Stomach smooth muscle (tissue), 2 donors: ENCODE data around the gene LYPD4.

Experiments
- H3K27ac ChIP-seq: one replicate; pipeline ENCODE4 v1.7.0; 2013; ENCODE audit warnings: mild to moderate bottlenecking, low read length, inconsistent platforms
- H3K27me3 ChIP-seq, 2 donors: one replicate each; pipeline ENCODE4 v1.7.0; 2013; ENCODE audit warnings: low read length in 2 of 2; ENCODE audit not compliant: insufficient read depth in 2 of 2, control insufficient read depth in 1 of 2
- H3K36me3 ChIP-seq, 2 donors: one replicate each; pipeline ENCODE4 v1.7.0; 2013; ENCODE audit warnings: low read length in 2 of 2; ENCODE audit not compliant: control insufficient read depth in 2 of 2, insufficient read depth in 2 of 2
- H3K4me1 ChIP-seq: one replicate; pipeline ENCODE4 v1.7.0; 2013; ENCODE audit warnings: low read length; ENCODE audit not compliant: control insufficient read depth, insufficient read depth
- H3K4me3 ChIP-seq, 2 donors: one replicate each; pipeline ENCODE4 v1.7.0; 2013; ENCODE audit warnings: low read length in 2 of 2
- H3K9ac ChIP-seq, 2 donors: one replicate each; pipeline ENCODE4 v1.7.0; 2013; ENCODE audit warnings: low read length in 2 of 2, mild to moderate bottlenecking in 1 of 2
- H3K9me3 ChIP-seq, 2 donors: one replicate each; pipeline ENCODE4 v1.7.0; 2013; ENCODE audit warnings: low read length in 2 of 2; ENCODE audit not compliant: control insufficient read depth in 2 of 2
- donor health status: healthy.
- donor health status: Pancreatic carcinoma.

Gene LYPD4

DNA sequence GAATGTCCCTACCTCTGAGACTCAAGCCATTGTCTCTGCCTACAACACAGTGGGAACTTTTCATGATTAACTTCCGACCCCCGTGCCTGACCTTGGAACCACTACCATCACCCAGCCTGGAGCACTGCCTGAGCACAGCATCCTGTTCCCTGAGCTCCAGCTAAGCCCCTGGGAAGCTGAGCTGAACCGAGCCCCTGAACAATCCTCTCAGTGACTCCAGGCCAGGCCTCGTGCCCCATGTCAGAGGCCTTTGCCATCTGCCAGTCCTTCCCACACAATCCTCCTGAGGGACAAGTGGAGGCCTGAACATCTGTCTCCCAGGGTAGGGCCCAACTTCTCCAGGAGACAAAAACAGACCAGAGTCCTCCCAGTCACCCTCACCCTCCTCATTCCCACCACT lies 30.6 kb downstream of the LYPD4 start:
- H3K36me3 ChIP-seq = no peaks in the 10 kb centered on the region
- H3K9me3 ChIP-seq = no peaks in the 10 kb centered on the region
- no peak overlapping the region for H3K27ac ChIP-seq
- no peak overlapping the region for H3K9ac ChIP-seq
- peaks cover 0 to 8% of the 10 kb centered on the region in 2 donors for H3K27me3 ChIP-seq
- H3K4me3 ChIP-seq = no peak overlapping the region
- no peaks in the 10 kb centered on the region for H3K4me1 ChIP-seq

DNA sequence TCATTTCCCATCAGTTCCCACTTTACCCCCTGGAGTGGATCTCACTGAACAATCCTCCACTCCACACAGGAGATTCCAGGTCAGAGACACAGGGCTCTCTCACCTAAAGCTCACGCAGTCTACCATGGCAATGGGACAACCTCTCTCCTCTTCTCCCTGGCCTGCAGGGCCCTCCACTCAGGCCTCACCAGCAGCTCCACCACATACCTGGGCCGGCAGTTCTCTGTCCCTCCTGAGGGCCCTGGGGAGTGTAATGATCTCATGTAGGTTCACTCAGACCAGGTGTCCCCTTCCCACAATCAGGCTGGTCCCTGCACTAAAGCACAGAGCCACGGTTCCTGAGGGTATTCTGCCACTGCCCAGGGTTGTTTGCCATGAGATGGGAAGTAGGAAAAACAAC lies 32.5 kb downstream of the LYPD4 start:
- Histone ChIP-seq H3K9ac (no peak overlapping the region), H3K9me3 (no peaks in the 10 kb centered on the region), H3K4me1 (no peaks in the 10 kb centered on the region), H3K27ac (no peak overlapping the region), H3K4me3 (no peak overlapping the region), H3K36me3 (no peaks in the 10 kb centered on the region), H3K27me3 (peaks cover 0 to 8% of the 10 kb centered on the region in 2 donors)

DNA sequence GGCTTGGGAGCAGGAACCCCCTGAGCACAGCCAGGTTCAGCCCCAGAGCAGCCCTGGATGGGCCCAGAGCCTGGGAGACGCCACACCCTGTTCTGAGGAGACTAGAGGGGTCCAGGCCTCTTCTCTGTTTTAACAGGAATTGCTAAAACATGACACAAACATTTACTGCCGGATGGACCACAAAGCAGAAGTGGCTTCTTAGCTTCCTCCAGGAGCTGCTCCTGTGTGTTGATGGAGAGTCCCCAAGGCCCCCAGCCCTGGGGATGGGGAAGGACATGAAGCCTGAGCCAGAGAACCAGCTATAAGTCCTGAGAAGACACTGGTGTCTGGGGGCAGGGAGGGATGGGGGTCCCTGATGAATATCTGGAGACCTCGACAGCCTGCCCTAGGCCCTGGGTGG lies 33.4 kb downstream of the LYPD4 start:
- Histone ChIP-seq H3K27ac (no peak overlapping the region), H3K4me1 (no peaks in the 10 kb centered on the region), H3K4me3 (no peak overlapping the region), H3K27me3 (peaks cover 0 to 8% of the 10 kb centered on the region in 2 donors), H3K9me3 (no peaks in the 10 kb centered on the region), H3K36me3 (no peaks in the 10 kb centered on the region), H3K9ac (no peak overlapping the region)

DNA sequence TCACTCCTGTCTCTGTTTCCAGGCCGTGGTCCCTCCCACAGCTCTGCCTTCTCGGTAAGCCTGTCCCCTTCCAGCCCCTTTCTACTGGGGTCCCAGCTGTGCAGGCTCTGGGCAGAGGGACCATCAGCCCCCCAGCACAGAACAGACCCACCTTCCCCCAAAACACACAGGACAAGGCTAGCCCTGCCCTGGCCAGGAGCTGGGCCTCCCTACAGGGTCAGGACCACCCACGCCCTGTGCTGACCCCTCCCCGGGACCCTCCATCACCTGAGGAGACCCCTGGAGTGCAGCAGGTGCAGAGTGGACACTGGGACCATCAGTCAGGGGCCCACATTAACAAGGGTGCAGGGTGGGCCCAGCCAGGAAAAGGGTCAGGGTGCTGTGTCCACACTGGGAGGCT lies 34.2 kb downstream of the LYPD4 start:
- Histone ChIP-seq H3K27me3 (peaks cover 0 to 10% of the 10 kb centered on the region in 2 donors), H3K27ac (no peak overlapping the region), H3K9ac (no peak overlapping the region), H3K9me3 (no peaks in the 10 kb centered on the region), H3K4me1 (no peaks in the 10 kb centered on the region), H3K4me3 (no peak overlapping the region), H3K36me3 (no peaks in the 10 kb centered on the region)

DNA sequence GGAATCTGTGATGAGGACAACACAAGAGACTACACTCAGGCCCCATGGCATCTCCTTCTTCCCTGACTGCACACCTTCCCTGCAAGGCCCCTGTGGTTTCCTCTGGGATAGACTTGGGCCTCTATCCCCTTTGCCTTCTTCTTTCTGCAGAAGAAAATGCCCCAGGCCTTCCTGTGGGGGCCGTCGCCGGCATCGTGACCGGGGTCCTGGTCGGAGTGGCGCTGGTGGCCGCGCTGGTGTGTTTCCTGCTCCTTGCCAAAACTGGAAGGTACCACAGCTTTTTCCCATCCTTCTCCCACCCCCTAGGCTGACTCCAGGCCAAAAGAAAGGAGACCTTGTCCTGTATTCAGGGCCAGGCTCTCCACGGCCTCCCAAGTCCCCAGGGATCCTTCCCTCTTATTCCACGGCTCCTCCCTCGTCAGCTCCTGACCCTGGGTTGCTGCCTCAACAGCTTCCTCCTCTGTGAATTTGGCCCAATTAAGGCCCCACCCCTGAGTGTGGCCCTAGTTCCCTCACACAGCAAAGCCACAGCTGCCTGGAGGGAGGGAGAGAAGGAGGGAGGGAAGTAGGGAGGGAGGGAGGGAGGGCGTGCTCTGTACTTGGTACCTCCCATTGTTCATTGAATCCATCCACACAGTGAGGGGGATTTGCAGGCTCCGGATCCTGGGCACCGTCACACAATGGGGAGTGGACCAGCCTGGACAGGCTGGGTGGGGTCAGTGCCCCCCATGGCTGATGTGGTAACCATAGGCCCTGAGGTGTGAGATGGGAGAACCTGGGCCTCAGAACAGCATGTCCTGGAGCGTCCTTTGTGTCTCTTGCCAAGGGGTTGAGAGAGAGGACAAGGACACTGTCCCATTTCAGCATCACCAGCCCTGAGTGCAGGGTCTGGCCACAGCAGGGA lies 35.6 kb downstream of the LYPD4 start:
- Histone ChIP-seq H3K9ac (no peak overlapping the region), H3K4me3 (no peak overlapping the region), H3K4me1 (no peaks in the 10 kb centered on the region), H3K27ac (no peak overlapping the region), H3K9me3 (no peaks in the 10 kb centered on the region), H3K36me3 (no peaks in the 10 kb centered on the region), H3K27me3 (peaks cover 0 to 10% of the 10 kb centered on the region in 2 donors)

DNA sequence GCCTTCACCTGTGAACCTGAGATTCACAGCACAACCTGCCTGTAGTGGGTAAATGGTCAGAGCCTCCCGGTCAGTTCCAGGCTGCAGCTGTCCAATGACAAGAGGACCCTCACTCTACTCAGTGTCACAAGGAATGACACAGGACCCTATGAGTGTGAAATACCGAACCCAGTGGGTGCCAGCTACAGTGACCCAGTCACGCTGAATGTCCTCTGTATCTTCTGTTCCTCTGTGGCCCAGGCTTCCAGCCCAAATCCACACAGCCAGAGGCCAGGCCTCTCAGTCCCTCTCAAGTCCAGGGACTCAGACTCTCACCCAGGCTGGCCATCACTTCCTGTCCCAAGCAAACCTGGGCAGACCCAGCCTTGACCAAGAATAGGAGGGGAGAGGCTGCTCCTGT lies 37.3 kb downstream of the LYPD4 start:
- H3K9me3 ChIP-seq = no peaks in the 10 kb centered on the region
- no peaks in the 10 kb centered on the region for H3K4me1 ChIP-seq
- no peak overlapping the region for H3K4me3 ChIP-seq
- H3K9ac ChIP-seq = no peak overlapping the region
- H3K27ac ChIP-seq = no peak overlapping the region
- H3K27me3 ChIP-seq = peaks cover 0 to 10% of the 10 kb centered on the region in 2 donors
- H3K36me3 ChIP-seq = no peaks in the 10 kb centered on the region

DNA sequence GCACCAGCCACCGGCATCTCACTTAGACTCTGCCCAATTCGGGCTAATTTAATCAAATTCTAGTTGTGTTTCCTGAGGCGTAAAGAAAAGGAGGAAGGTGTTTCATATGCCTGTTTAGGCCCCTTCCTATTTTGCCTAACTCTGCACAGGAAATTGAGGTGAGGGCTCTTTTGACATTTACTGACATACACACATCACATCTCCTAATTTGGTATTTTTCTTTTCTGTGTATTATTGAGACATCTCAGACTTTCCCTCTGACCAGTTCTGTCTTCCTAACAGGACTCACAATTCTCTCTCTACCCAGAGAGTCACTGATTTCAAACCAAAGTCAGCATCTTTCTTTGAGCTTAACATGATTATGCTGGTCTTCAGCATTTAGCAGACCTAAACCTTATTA lies 40.1 kb downstream of the LYPD4 start:
- H3K9me3 ChIP-seq = no peaks in the 10 kb centered on the region
- H3K4me3 ChIP-seq = no peak overlapping the region
- H3K36me3 ChIP-seq = no peaks in the 10 kb centered on the region
- peaks cover 5% of the 10 kb centered on the region in 2 donors for H3K27me3 ChIP-seq
- no peaks in the 10 kb centered on the region for H3K4me1 ChIP-seq
- no peak overlapping the region for H3K9ac ChIP-seq
- H3K27ac ChIP-seq = no peak overlapping the region

DNA sequence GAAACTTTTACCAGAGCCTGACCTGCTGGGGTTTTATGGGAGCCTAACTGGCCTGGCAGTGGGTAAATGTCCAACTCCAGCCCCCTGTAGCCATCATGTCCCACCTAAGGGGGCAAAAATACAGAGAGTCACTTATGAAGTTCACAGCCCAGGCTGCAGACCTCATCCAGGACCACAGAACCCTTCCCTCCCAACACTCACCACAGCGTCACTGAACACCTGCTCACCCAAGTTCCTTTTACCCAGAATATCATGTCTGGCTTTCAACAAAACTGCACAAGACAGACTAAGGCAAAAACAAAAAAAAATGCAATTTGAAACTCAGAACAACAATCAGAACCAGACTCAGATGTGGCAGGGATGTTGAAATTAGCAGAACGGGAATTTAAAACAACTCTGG lies 41.7 kb downstream of the LYPD4 start:
- no peaks in the 10 kb centered on the region for H3K36me3 ChIP-seq
- no peaks in the 10 kb centered on the region for H3K9me3 ChIP-seq
- no peaks in the 10 kb centered on the region for H3K4me1 ChIP-seq
- H3K4me3 ChIP-seq = no peak overlapping the region
- H3K27ac ChIP-seq = no peak overlapping the region
- H3K27me3 ChIP-seq = peaks cover 5% of the 10 kb centered on the region in 2 donors
- no peak overlapping the region for H3K9ac ChIP-seq

DNA sequence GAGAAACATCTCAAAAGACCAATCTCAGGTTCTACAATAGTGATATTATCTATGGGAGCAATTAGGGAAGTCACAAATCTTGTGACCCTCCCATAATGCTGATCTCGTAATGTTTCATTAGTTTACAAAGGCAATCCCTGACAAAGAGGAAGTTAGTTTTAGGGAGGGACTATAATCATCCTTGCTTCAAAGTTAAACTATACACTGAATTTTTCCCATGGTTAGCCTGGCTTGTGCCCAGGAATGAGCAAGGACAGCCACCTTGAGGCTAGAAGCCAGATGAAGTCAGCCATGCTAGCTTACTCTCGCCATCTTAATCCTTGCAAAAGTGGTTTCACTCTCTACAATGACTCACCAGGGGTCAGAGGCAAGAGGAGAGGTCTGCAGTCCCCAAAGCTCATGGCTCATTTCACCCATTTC lies 42.7 kb downstream of the LYPD4 start:
- Histone ChIP-seq H3K36me3 (no peaks in the 10 kb centered on the region), H3K4me3 (no peak overlapping the region), H3K9ac (no peak overlapping the region), H3K4me1 (no peaks in the 10 kb centered on the region), H3K27me3 (peaks cover 5% of the 10 kb centered on the region in 2 donors), H3K27ac (no peak overlapping the region), H3K9me3 (no peaks in the 10 kb centered on the region)

DNA sequence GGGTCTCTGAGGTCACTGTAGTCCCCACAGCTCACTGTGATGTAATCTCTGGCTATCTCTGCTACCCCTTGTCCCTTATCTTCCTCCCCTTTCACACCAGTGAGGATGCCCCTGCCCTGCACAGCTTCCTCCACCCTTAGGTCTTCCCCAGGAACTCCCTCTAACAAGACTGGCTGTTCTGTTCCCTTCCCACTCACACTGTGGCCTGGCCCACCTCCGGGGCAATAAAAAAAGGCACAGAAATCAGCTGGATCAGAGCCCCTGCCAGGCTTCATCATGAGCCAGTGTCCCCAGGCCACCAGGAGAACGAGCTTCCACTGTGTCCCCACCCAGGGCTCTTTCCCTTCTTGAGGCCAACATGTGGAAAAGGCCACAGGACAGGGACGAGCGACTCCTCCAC lies 43.5 kb downstream of the LYPD4 start:
- peaks cover 5% of the 10 kb centered on the region in 2 donors for H3K27me3 ChIP-seq
- no peaks in the 10 kb centered on the region for H3K36me3 ChIP-seq
- H3K9ac ChIP-seq = no peak overlapping the region
- H3K4me3 ChIP-seq = no peak overlapping the region
- H3K27ac ChIP-seq = no peak overlapping the region
- H3K4me1 ChIP-seq = no peaks in the 10 kb centered on the region
- no peaks in the 10 kb centered on the region for H3K9me3 ChIP-seq

DNA sequence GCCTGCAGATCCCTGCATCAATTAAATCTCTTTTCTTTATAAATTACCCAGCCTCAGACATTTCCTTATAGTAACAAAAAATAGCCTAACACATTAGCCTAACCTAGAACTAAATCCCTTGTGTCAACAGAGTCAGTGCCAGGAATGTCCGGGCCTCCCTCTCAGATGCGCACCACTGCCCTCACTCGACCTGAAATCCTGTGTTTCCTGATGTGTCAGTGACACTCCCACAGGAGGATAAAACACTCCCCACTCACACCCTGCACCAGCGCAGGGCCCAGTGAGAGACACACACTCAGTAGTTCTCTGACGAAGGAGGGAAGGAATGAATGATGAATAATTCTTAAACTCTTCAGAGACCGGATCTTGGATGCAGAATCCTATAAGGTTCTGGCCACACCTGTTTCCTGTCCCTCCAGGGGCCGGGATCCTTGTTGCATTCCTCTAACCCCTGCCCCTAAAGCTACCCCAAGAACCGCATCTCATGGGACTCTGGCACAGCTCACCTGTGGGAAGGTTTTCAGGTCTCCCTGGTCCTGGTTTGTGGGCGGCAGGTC lies 45.0 kb downstream of the LYPD4 start:
- H3K4me3 ChIP-seq = no peak overlapping the region
- H3K9me3 ChIP-seq = no peaks in the 10 kb centered on the region
- peaks cover 5 to 7% of the 10 kb centered on the region in 2 donors for H3K27me3 ChIP-seq
- H3K27ac ChIP-seq = no peak overlapping the region
- H3K4me1 ChIP-seq = no peaks in the 10 kb centered on the region
- no peak overlapping the region for H3K9ac ChIP-seq
- H3K36me3 ChIP-seq = no peaks in the 10 kb centered on the region
